Measurements from ENCODE around the gene ODAD2. TPM values are rescaled to one million over a fixed set of nuclear protein-coding genes. Genes with fewer than 3 reads are reported as not detected.
"Not testable (repeated sequence)": the region's sequence is repeated elsewhere in the genome, so short reads cannot be mapped to it uniquely, and the experiment has no call there.

The ODAD2 gene
- total RNA-seq, result under 1 TPM in 1 of 2 donors, not detected in 1; 0.20 TPM

GRCh38 chr10:27998954-27999275 lies at the start of gene ODAD2:
TSS of gene ODAD2 (minus strand) at chr10:27999079. CDS start at chr10:27995142, 3,937 bp downstream.
- Mint-ChIP-seq H3K27ac (peak within 1 kb of the TSS in 1 of 2 donors; percentile 75), H3K9me3 (no peaks in the 10 kb centered on the region), H3K36me3 (no peaks in the 10 kb centered on the region)
- no peak for ATAC-seq
- DNase-seq (ENCODE audit: low spot score in 2 of 2), result no peak

- Mint-ChIP-seq H3K36me3 (no peaks in the 10 kb centered on the region), H3K9me3 (no peaks in the 10 kb centered on the region), H3K27ac (no peak overlapping the region)
- DNase-seq (ENCODE audit: low spot score in 2 of 2) (no peak), ATAC-seq (no peak)
Observed at GRCh38 chr10:28047061-28047460, 48.2 kb upstream of the ODAD2 start.

- no peaks in the 10 kb centered on the region for H3K9me3 Mint-ChIP-seq
- ATAC-seq, result no peak
Observed at GRCh38 chr10:28046579-28046978, 47.7 kb upstream of the ODAD2 start.

GRCh38 chr10:28043941-28044340 lies 45.1 kb upstream of the ODAD2 start:
- ATAC-seq (no peak), DNase-seq (ENCODE audit: low spot score in 2 of 2) (no peak)
- no peaks in the 10 kb centered on the region for H3K36me3 Mint-ChIP-seq
- no peaks in the 10 kb centered on the region for H3K9me3 Mint-ChIP-seq
- H3K27ac Mint-ChIP-seq, result no peak overlapping the region

More at GRCh38 chr10:28046579-28046978, 47.7 kb upstream of the ODAD2 start:
- Mint-ChIP-seq H3K36me3 (no peaks in the 10 kb centered on the region), H3K27ac (no peak overlapping the region)
- no peak for DNase-seq (ENCODE audit: low spot score in 2 of 2)

- DNase-seq (ENCODE audit: low spot score in 2 of 2) (no peak), ATAC-seq (no peak)
- peak overlapping the region in 1 of 2 donors; percentile 12 for H3K27ac Mint-ChIP-seq
- H3K36me3 Mint-ChIP-seq, result no peaks in the 10 kb centered on the region
- H3K9me3 Mint-ChIP-seq, result no peaks in the 10 kb centered on the region
Observed at GRCh38 chr10:28036587-28036986, 37.7 kb upstream of the ODAD2 start.

- Mint-ChIP-seq H3K27ac (no peak overlapping the region), H3K36me3 (no peaks in the 10 kb centered on the region), H3K9me3 (no peaks in the 10 kb centered on the region)
- DNase-seq (ENCODE audit: low spot score in 2 of 2) (no peak), ATAC-seq (no peak)
Observed at GRCh38 chr10:28020993-28021982, 22.4 kb upstream of the ODAD2 start.

- no peak for DNase-seq (ENCODE audit: low spot score in 2 of 2)
- Mint-ChIP-seq H3K9me3 (no peaks in the 10 kb centered on the region), H3K36me3 (no peaks in the 10 kb centered on the region), H3K27ac (no peak overlapping the region)
- ATAC-seq, result no peak
Observed at GRCh38 chr10:28020080-28020860, 21.4 kb upstream of the ODAD2 start.

- no peak overlapping the region for H3K27ac Mint-ChIP-seq
- DNase-seq (ENCODE audit: low spot score in 2 of 2), result no peak
- H3K9me3 Mint-ChIP-seq, result no peaks in the 10 kb centered on the region
- no peaks in the 10 kb centered on the region for H3K36me3 Mint-ChIP-seq
- peak; percentile 61 to 87 for ATAC-seq
Observed at GRCh38 chr10:28014651-28015050, 15.8 kb upstream of the ODAD2 start.

- Mint-ChIP-seq H3K36me3 (no peaks in the 10 kb centered on the region), H3K9me3 (no peaks in the 10 kb centered on the region), H3K27ac (no peak overlapping the region)
- ATAC-seq (peak in 1 of 2 donors; percentile 81), DNase-seq (ENCODE audit: low spot score in 2 of 2) (no peak)
Observed at GRCh38 chr10:28012990-28013515, 14.2 kb upstream of the ODAD2 start.

GRCh38 chr10:28010821-28011220 lies 11.9 kb upstream of the ODAD2 start:
- ATAC-seq, result no peak
- no peak overlapping the region for H3K27ac Mint-ChIP-seq
- DNase-seq (ENCODE audit: low spot score in 2 of 2), result no peak
- H3K36me3 Mint-ChIP-seq, result no peaks in the 10 kb centered on the region
- no peaks in the 10 kb centered on the region for H3K9me3 Mint-ChIP-seq

GRCh38 chr10:28008054-28008453 lies 9.2 kb upstream of the ODAD2 start:
- DNase-seq (ENCODE audit: low spot score in 2 of 2), result no peak
- Mint-ChIP-seq H3K9me3 (no peaks in the 10 kb centered on the region), H3K36me3 (no peaks in the 10 kb centered on the region), H3K27ac (no peak overlapping the region)
- no peak for ATAC-seq

GRCh38 chr10:28001353-28001752 lies 2.5 kb upstream of the ODAD2 start:
- ATAC-seq (no peak), DNase-seq (ENCODE audit: low spot score in 2 of 2) (no peak)
- no peak overlapping the region for H3K27ac Mint-ChIP-seq
- H3K9me3 Mint-ChIP-seq, result no peaks in the 10 kb centered on the region
- H3K36me3 Mint-ChIP-seq, result no peaks in the 10 kb centered on the region

GRCh38 chr10:27998178-27998953 lies 513 bp downstream of the ODAD2 start:
- DNase-seq (ENCODE audit: low spot score in 2 of 2), result peak in 1 of 2 donors; percentile 26
- peak overlapping the region in 1 of 2 donors; percentile 75 for H3K27ac Mint-ChIP-seq
- no peaks in the 10 kb centered on the region for H3K9me3 Mint-ChIP-seq
- no peaks in the 10 kb centered on the region for H3K36me3 Mint-ChIP-seq
- peak; percentile 74 to 81 for ATAC-seq

- no peak for ATAC-seq
- no peak overlapping the region for H3K27ac Mint-ChIP-seq
Observed at GRCh38 chr10:27997865-27998177, 1.1 kb downstream of the ODAD2 start.

GRCh38 chr10:27995311-27995710 lies 3.6 kb downstream of the ODAD2 start:
- Mint-ChIP-seq H3K27ac (no peak overlapping the region), H3K36me3 (no peaks in the 10 kb centered on the region)
- ATAC-seq, result no peak

More at GRCh38 chr10:27997865-27998177, 1.1 kb downstream of the ODAD2 start:
- H3K36me3 Mint-ChIP-seq, result no peaks in the 10 kb centered on the region
- no peaks in the 10 kb centered on the region for H3K9me3 Mint-ChIP-seq
- DNase-seq (ENCODE audit: low spot score in 2 of 2), result no peak

GRCh38 chr10:27989357-27989756 lies 9.5 kb downstream of the ODAD2 start:
- H3K9me3 Mint-ChIP-seq; DNase-seq (ENCODE audit: low spot score in 2 of 2); ATAC-seq; H3K36me3 Mint-ChIP-seq; H3K27ac Mint-ChIP-seq: not testable (repeated sequence)

More at GRCh38 chr10:27995311-27995710, 3.6 kb downstream of the ODAD2 start:
- no peaks in the 10 kb centered on the region for H3K9me3 Mint-ChIP-seq
- no peak for DNase-seq (ENCODE audit: low spot score in 2 of 2)

Data from activated naive CD4-positive, alpha-beta T cell treated with anti-CD3 and anti-CD28 coated beads, Interleukin-2, amount 50 U/mL, for 72 hours (primary cell).